ENCODE measurements around the gene PAPOLG.

DNA sequence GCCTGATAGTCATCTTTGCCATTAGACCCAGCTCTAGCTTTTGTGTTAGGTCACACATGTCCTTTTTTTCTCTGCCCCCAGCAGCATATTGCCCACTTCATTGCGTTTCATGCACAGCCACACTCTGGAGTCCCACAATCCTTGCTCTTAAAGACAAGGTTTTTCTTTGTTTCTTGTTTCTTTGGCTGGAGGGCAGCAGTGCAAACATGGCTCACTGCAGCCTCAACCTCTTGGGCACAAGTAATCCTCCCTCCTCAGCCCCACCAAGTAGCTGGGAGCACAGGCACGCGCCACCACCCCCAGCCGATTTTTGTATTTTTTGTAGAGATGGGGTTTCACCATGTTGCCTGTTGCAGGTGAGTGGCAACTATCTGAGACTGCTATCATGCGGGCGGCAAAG lies 16.9 kb upstream of the PAPOLG start:
- TF ChIP-seq POLR2A (IDR thresholded peaks at IDR 0.05; ENCODE audit: low read length) = no peak
- TF ChIP-seq GATA1 (IDR thresholded peaks at IDR 0.05; ENCODE audit: low read depth, low read length) = no peak

Data from erythroblast (primary cell).